Measurements from ENCODE around the gene IL1R2.
"Not testable (repeated sequence)": the region's sequence is repeated elsewhere in the genome, so short reads cannot be mapped to it uniquely, and the experiment has no call there.

The IL1R2 gene

DNA sequence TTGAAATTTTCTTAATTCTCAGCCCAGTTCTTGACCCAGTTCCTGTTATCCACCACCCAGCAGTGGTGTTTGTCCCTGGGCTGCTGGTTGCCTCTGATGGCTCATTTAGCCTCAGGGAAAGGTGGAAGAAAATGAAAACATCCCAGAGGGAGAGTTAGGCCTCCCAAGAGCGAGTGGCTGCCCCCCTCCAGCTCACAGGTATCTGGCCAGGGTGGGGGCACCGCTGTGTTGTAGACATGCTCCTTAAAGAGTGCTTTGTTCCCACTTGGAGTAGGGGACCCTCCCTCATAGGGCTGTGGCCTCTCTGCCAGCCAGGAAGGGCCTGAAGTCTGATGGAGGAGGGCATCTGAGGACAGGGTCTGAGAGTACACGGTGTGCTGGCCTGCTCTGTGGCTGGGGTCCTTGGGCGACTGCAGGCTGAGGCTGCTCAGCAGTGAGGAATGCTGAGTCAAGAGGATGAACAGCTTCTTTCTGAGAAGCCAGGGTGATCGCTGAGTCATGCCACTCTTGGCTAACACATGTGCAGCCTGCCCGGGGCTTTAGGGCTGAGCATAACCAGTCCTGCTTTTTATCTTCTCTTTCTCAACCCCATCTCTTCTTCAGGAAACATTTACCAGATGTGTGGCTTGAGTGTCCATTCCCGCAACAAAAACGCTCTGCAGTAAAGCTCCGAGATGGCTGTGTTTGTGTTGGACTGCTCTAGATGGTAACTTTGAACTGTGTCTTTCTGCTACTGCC lies 72.3 kb downstream of the IL1R2 start:
- DNase-seq: peak; percentile 92
- in situ Hi-C loops (cut with HindIII; ENCODE audit: low pct_ligation_motif_present, low pct_unique_long_range_greater_than_20kb, low sequenced_read_pairs): no loop called here

DNA sequence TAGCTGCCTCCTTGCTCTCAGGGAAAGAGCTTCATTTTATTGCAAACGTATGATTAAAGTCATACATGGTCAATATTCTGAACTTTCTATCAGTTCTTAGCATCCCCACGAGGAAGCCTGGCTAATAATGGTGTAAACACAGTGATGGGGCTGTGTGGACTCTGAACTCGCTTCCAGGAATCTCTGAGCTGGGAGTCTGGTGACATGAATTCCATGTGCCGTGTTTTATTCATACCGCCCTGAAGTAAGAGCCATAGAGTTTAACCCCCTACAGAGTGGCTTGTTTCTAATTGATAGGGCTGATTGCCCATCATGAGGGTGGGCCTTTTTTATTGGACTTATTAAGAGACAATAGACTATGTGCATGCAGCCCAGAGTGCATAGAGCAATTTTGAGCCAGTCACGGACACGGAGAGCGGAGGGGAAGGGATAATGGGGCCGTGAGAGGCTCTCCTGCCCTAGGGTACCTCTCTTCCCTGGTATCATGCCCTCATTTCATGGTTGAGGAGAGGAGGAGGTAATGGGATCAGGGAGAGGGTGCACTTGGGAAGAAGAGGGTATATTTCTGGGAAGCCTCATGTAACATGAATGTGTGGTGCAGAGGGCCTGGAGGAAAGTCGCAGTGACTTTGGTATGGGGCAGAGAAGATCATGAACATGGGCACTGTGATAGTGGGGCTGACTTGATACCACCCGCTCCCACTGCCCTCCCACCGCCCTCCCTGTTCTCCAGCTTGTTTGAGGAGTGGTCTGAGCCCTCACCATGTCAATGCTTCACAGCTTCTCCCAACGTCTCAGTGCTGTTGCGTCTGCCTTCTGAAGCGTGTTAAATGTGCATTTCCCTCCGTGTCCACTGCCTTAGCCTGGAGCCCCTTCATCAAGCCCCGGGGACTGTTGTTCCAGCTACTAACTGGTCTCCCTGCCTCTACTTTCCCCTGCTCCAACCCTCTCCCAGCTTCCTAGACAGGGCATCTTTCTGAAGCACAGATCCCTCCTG lies 73.2 kb downstream of the IL1R2 start:
- peak; percentile 64 for DNase-seq

DNA sequence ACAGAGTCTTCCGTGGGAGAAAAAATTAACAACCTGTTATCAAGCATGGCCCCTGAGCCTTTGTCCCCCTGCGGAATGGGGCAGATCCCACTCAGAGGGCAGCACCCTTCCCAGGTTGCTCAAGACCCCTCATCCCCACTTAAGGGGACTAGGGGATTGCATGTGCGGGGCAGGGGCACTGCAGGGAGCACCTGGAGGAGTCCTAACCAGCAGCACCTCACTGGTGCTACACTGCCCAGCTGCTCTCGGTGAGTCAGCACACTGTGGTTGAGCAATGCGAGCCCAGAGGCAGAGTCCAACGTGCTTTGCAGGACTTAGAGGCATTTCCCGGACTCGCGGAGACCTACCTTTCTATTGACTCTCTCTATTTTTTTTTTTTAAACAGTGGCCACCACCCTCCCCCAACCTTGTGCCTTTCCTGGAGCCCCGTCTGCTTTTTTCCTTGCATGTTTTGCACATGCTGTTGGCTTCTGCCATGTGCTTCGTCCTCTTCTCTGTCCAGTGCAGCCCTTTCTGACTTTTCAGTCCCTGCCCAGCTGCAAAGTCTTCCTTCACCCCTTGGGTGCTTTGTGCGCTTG lies 74.0 kb downstream of the IL1R2 start:
- in situ Hi-C loops (cut with HindIII; ENCODE audit: low pct_ligation_motif_present, low pct_unique_long_range_greater_than_20kb, low sequenced_read_pairs): no loop called here
- DNase-seq: peak; percentile 90

More for the DNA sequence above, 73.2 kb downstream of the IL1R2 start:
- in situ Hi-C loops (cut with HindIII; ENCODE audit: low pct_ligation_motif_present, low pct_unique_long_range_greater_than_20kb, low sequenced_read_pairs): no loop called here

DNA sequence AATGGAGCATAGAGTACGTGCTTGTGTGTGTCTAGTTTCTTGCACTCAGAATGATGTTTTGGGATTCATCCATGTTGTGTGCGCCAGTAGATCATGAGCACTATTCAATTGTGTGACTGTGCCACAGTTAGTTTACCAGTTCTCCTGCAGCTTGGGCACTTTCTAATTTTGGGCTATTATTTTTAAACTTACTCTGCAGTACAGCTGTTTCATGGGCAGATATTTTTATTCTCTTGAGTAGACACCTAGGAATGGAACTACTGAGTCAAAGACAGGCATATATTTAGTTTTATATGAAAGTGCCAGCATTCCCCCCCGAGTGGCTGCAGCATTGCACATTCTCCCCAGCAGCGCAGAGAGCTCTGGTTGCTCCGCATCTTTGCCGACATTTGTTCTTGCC lies 74.8 kb downstream of the IL1R2 start:
- no peak for DNase-seq
- in situ Hi-C loops (cut with HindIII; ENCODE audit: low pct_ligation_motif_present, low pct_unique_long_range_greater_than_20kb, low sequenced_read_pairs): no loop called here

DNA sequence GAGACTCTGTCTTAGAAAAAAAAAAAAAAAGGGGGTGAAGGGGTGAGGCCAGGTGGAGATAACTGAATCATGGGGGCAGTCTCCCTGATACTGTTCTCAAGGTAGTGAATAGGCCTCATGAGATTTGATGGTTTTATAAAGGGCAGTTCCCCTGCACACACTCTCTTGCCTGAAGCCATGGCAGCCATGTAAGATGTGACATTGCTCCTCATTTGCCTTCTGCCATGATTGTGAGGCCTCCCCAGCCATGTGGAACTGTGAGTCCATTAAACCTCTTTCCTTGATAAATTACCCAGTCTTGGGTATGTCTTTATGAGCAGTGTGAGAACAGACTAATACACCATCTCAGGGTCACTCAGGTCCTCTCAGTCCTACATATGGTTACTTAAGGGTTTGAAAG lies 76.4 kb downstream of the IL1R2 start:
- in situ Hi-C loops (cut with HindIII; ENCODE audit: low pct_ligation_motif_present, low pct_unique_long_range_greater_than_20kb, low sequenced_read_pairs); DNase-seq: not testable (repeated sequence)

DNA sequence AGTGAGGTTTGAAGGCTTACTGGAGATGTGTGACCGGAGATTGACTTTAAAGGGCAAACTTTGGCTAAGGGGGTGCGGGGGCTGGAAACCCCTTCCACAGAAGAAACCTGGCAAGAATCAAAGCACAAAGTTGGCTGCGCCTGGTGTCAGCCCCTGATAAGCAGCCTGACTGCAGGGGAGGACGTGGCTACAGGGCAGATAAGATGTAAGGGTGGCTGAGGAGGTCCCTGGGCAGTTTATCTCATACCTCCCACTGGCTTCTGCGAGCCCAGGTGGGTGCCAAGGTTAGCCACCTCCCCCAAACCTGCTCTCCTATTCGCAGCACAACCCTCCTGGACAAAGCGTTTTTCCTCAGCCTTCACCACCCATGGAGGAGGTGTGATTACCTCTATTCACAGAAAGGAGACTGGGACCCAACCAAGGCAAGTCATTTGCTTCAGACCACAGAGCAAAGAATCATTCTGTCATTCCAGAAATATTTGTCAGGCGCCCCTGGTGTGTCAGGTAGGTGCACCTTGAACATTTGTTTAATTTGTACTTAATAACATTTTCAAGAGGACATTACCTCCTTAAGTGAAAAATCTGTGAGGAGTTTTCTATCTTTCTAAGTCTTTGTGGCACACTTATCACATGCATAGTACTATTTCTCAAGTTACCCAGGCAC lies 77.7 kb downstream of the IL1R2 start:
- no peak for DNase-seq

DNA sequence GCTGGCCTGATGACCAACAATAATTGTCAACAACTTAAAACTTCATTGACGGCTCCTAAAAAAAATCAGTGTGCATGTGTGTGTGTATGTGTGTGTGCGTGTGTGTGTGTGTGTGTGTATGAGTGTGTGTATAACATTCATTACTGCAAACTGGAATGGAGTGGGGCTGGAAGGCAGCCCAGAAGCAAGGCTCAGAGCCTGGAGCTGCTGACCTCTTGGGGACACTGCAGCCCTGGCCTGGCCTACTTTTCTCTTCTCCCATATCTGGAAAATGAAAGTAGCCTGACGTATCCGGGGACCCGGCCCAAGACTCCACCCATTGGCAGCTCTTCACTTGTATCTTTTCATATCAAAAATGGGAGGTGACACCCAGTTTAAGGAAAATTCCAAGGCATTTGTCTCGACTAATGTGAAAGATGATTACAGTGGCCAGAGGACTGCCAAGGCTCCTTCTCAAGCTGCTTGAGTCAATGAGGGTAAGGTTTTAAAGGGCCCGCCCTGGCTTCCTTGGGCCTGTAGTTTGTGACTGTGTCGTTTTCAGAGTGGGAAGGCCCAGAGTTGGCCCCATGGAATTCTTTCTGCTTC lies 78.4 kb downstream of the IL1R2 start:
- in situ Hi-C loops (cut with HindIII; ENCODE audit: low pct_ligation_motif_present, low pct_unique_long_range_greater_than_20kb, low sequenced_read_pairs): no loop called here
- peak; percentile 71 for DNase-seq

More for the DNA sequence above, 77.7 kb downstream of the IL1R2 start:
- in situ Hi-C loops (cut with HindIII; ENCODE audit: low pct_ligation_motif_present, low pct_unique_long_range_greater_than_20kb, low sequenced_read_pairs): no loop called here

DNA sequence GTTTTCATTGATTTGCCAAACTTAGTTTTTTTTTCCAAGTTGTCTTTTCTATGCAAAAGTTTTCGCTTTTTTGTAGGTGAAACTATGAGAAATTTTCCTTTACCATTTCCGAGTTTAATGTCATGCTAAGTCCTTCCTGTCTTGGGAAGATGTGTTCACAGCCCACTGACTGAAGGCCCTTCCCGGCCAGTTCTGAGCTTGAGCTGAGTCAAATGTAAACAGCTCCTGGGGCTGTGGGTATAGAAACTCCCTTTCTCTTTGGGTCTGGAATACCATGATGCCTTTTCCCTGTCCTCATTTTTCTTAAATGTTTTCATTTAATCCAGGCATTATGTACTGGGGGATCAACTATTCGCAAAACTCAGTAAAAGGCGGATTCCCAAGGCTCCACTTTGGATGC lies 81.0 kb downstream of the IL1R2 start:
- DNase-seq: no peak
- in situ Hi-C loops (cut with HindIII; ENCODE audit: low pct_ligation_motif_present, low pct_unique_long_range_greater_than_20kb, low sequenced_read_pairs): no loop called here

DNA sequence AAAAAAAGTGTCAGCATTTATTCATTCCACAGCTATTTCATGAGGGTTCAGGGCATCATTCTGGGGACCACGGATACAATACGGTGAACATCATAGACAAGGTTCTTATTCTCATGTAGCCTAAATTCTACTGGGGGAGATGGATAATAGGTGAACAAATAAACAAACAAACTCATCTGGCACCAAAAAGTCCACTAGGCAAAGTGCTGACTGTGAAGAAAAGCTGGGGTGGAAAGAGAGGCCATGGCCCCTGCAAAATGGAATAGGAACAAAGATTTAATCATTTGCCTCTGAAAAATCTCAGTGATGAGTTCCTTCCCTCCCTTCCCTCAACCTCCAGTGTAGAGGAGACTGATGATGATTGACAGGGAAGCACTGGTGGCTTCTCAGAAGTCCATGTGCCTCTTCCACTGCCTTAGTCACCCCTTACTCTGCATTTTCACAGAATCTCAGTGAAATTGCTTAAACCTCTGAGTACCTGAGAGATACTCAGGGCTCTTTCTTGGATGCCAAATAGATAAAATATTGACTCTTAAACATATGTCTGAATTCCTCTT lies 81.5 kb downstream of the IL1R2 start:
- in situ Hi-C loops (cut with HindIII; ENCODE audit: low pct_ligation_motif_present, low pct_unique_long_range_greater_than_20kb, low sequenced_read_pairs): no loop called here
- DNase-seq: no peak

DNA sequence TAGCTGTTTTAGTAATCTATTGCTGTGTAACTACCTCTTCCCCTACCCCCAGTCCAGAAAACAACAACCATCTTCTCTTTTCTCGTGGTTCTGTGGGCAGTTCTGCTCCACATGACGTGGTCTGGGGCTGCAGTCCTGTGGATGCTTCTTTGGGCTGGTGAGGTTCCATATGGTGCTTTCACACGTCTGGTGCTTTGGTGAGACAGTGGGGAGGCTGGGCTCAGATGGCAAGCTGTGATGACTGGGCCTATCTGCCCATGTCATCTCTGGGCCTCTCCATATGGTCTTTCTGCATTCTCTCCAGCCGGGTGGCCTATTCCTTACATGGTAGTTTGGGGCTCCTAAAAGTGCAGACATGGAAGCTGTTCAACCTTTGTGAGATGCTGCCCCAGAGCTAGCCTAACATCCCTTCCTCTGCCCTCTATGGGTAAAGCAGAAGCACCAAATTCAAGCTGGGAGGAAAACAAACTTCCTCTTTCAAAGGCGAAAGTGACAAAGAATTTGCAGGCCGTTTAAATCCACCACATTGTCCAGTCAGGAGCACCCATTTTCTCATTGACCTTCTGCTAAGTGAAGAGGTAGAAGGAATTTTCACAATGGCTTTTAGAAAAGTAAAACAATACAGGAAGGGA lies 82.5 kb downstream of the IL1R2 start:
- in situ Hi-C loops (cut with HindIII; ENCODE audit: low pct_ligation_motif_present, low pct_unique_long_range_greater_than_20kb, low sequenced_read_pairs): no loop called here

DNA sequence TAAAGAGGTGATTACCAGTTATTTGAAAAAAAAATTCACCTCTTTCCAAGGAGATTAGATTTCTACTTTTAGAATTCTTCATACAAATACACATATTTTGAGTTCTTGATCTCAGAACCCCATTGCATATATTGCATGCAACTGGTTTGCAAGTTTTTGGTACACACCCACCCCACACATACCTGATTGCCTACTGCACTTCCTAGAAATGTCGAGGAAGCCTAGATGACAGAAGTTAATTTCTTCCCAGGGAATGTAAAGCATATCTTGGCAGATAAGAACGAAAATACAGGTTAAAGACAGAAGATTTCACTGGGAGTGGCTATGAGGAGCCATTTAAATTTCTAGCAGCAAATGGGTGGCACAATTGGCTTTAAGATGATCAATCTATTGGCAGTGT lies 83.7 kb downstream of the IL1R2 start:
- DNase-seq: no peak
- in situ Hi-C loops (cut with HindIII; ENCODE audit: low pct_ligation_motif_present, low pct_unique_long_range_greater_than_20kb, low sequenced_read_pairs): no loop called here

More for the DNA sequence above, 82.5 kb downstream of the IL1R2 start:
- no peak for DNase-seq

DNA sequence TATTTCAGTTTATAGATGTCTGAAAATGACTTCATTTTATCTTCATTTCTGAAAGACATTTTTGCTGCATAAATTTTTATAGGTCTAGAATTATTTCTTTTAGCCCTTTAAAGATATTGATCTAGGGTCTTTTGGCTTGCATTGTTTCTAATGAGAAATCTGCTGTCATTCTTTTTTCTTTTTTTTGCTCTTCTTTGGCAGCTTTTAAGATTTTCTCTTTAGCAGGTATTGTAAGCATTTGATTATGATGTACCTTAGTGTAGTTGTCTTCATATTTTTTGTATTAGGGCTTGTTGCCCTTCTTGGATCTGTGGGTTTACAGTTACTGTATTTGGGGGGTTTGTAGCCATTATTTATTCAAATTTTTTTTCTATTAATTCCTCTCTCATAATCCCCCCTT lies 84.8 kb downstream of the IL1R2 start:
- in situ Hi-C loops (cut with HindIII; ENCODE audit: low pct_ligation_motif_present, low pct_unique_long_range_greater_than_20kb, low sequenced_read_pairs): no loop called here
- no peak for DNase-seq
